Activated CD4-positive, alpha-beta T cell treated with anti-CD3 and anti-CD28 coated beads, Interleukin-2, amount 50 U/mL, for 24 hours (primary cell): ENCODE measurements around the gene CPA2.

Experiments
- DNase-seq, 2 donors: peaks; one replicate each; pipeline ENCODE4 v3.0.0-alpha.2; 2020; ENCODE audit warnings: low read depth in 1 of 2, low spot score in 1 of 2

CPA2 gene

DNA sequence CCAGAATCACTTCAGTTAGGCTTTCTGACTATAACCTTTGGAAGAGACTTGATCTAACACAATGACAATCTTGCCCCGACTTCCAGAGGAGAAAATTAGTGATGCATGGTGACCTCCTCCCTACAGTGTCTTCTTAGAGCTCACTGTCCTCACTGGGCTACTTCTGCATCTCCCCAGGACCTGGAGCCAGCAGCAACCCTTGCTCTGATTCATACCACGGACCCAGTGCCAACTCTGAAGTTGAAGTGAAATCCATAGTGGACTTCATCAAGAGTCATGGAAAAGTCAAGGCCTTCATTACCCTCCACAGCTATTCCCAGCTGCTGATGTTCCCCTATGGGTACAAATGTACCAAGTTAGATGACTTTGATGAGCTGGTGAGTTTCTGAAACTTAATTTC, 12.6 kb downstream of the CPA2 start:
- DNase-seq = no peak

- DNase-seq = no peak
Observed at GRCh38 chr7:130279906-130280305, 13.2 kb downstream of the CPA2 start.

GRCh38 chr7:130281260-130281659, 14.6 kb downstream of the CPA2 start:
- no peak for DNase-seq

DNA sequence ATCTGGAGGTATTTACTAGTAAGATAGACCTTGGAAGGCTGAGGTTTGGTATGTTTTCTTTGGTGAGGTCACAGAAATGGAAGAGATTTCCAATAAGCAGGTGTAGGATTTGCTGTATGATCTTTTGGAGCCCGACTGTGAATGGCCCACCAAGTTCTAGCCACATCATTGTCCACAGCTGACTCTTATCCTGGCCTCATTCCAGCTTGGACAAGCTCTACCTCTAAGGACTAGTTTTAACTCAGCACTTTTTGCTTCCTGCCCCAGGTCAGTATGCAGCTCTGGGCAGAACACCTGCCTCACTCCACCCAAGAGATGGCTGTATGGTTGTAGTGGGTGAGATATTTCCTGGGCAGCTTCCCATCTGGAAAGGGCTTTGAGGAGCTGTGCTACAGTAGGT, 20.2 kb downstream of the CPA2 start:
- DNase-seq = no peak

GRCh38 chr7:130288168-130288567, 21.5 kb downstream of the CPA2 start:
- no peak for DNase-seq

GRCh38 chr7:130288829-130289228, 22.2 kb downstream of the CPA2 start:
- no peak for DNase-seq

DNA sequence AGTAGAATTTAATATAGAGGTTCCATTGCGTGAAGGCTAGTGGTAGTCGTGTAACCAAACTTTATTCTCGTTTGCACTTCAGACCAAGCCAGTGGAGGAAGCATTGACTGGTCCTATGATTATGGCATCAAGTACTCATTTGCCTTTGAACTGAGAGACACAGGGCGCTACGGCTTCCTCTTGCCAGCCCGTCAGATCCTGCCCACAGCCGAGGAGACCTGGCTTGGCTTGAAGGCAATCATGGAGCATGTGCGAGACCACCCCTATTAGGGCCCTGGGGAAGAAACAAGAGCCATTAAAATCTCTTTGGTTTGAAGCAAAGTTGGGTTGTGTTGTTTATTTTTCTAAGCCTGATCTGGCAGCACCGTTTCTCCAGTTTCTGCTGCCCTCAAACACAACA, 22.8 kb downstream of the CPA2 start:
- no peak for DNase-seq

DNA sequence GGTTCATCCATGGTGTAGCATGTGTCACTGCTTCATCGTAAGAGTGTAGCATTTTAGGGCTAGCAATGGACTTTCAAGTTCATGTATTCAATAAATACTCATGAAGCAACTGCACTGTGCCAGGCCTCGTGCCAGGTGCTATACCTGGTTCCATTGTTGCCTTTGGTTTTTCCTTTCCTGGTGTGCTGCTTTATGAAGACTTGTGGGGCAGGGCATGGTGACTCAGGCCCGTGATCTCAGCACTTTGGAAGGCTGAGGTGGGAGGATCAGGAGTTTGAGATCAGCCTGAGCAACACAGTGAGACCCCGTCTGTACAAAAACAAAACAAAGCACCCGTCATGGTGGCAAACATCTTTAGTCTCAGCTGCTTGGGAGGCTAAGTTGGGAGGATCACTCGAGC, 24.1 kb downstream of the CPA2 start:
- no peak for DNase-seq

DNA sequence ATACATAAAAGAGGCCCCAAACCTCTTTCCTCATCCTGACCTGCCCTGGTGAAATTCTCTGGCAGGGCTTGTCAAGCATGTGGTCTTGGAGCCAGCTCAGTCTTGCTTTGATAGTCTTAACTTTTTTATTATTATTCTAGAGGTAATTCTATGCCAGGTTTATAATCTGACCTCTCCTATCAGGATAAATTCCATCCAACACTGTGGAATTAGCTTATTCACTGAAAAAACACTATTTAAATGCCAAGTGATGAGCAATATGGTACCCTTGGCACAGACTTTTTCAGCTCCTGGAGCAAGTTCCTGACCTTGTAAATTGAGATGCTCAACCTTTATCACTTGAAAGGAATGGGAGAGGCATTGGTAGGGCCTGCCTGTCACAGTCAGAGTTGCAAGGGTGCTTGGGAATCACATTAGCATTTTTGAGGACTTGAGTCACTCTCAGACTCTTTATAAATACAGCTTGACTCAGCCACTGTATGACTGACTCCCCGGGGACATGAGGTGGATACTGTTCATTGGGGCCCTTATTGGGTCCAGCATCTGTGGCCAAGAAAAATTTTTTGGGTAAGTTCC, 26.1 kb downstream of the CPA2 start, which contains the start of gene CPA4:
CPA4 (plus strand) TSS at position 480 of the 576 bp plus-strand sequence; CDS start at position 500, 20 bp downstream.
- DNase-seq = no peak

DNA sequence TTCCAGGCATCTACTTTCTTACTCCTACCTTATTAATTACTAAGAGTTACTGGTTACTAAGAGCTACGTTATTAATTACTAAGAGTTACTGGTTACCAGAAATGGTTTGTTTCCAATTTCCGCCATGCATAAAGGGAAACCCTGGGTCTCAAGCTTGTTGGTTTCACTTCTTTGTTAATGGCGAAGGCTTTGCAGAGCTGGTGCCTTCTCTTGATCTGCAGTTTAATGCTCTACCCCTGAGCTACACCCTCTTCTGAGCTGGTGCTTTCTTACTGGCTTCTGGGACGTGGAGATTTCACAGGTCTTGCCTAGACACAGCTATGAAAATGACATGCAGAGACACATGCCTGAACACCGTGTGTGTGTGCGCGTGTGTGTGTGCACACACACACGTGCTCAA, 26.9 kb downstream of the CPA2 start:
- no peak for DNase-seq

DNA sequence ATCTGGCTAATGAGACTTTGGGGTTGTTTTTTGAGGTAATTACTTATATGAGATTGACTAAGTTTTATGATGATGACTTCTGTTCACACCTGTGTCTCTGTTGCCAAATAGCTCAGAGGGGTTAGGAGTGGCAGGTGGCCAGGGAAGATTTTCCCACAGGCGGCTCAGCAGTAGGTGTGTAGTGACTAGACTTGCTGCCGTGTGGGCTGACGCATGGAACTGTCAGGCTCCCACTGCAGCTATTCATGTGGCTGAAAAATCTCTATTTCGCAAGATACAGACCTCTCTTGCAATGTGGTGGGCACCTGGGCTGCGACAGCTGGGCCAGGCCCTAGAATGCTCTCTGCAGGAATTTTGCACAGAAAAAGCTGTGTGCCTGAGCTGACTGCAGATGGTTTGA, 27.7 kb downstream of the CPA2 start:
- no peak for DNase-seq

DNA sequence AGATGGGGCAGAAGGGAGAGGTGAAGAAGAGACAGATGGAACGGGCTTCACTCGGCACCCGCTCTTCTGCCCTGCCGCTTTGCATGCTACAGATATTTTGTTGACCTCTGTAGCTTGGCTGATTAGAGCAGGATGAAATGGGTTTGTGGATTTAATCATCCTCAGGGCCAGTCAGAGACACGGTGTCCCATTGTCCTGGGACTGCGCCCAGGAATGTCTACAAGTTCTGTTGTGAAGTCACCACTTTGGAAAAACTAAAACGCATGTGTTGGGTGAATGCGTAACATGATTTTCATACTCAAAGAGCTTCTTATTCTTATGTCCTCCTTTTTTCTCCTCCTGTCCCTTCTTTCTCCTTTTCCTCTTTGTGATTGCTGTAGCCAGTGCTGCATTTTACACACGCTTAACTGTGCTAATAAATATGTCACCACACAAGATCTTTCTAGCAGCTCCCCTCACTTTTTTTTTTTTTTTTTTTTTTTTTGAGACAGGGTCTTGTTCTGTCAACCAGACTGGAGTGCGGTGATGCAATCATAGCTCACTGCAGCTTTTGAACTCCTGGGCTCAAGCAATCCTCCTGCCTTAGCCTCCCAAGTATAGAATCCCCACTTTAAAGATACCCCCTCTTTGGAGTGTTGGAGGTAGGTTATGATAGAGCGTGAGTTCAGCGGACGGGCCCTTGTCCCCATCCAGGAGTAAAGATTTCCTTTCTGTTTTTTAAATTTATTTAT, 29.7 kb downstream of the CPA2 start:
- DNase-seq = no peak

DNA sequence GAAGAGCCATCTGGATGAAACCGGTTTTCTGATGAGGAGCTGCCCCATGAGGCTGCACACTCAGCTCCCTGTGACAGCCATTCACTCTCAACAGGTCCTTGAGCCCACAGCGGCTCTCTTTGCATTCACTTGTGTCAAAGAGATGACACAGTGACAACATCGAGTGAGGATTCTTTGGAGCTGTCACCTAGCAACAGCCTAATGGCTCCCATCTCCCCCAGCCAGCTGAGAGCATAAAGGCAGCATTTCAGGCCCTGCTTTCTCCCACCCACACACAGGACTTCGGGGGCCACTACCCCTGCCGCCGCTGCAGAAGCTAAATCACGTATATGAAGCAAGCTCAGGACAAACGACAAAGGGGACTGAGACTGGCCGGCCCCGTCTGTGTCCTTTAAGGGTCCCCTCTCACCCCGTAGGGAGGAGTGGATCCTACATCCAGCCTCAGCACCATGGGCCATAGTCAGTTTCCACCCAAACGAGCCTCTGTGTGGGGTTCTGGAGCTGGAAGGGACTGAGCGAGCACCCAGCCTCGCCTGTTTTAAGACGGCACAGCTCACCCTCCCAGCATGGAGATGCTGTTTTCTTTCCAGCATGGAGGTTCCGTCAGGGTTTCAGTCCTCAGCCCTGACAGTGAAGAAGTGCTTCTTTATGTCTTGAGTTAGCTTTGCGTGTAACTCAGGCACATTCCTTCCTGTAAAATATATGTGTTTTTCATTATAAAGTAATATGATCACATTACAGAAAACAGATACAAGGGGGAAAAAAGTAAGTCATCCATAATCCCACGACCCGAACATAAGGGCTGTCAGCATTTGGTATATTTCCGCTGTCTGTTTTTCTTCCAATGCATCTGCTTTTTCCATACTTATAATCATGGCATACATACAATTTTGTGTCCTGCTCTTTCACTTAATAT, 31.2 kb downstream of the CPA2 start:
- no peak for DNase-seq

GRCh38 chr7:130298544-130299326, 32.1 kb downstream of the CPA2 start:
- DNase-seq = no peak

- no peak for DNase-seq
Observed at GRCh38 chr7:130299866-130300265, 33.2 kb downstream of the CPA2 start.

DNA sequence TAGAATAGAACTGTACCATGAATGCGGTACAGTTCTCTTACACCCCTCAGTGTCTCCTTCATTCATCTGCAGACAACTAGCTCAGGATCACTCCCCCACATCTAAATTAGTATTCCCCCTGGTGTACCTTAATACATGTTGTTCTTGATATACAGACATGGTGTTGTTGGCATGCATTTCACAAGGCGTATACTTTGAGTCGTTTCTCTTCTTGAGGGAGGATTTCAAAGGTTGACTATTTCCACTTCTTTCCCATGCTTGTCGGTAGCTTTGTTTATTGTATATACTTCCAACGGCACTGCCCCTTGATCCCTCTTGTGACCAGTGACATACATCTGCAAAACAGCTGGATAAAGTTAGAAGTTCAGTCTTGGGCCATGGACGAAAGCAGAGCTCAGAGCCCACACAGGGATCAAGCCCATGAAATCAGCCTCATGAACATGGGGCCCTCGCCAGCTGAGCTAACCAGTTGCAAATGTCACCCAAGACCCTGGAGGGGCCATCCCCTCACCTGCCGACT, 34.9 kb downstream of the CPA2 start:
- no peak for DNase-seq

DNA sequence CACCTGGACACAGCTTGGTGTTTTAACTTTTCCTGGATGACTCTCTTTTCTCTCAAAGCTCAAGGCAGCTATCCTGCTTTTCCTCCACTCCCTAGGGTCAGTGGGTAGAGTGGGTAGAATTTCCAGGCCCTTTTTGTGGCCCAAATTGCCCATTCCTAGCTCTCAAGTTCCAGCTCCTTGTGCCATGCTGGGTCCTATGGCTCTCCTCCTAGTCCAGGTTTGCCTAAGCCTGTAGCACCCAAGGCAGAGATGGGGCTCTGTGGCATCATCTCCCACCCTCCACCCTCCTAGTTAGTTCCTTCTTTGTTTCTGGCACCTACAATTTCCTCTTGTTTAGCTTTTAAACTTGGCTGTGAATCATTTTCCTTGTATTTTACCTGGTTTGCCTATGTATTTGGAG, 36.0 kb downstream of the CPA2 start:
- no peak for DNase-seq

DNA sequence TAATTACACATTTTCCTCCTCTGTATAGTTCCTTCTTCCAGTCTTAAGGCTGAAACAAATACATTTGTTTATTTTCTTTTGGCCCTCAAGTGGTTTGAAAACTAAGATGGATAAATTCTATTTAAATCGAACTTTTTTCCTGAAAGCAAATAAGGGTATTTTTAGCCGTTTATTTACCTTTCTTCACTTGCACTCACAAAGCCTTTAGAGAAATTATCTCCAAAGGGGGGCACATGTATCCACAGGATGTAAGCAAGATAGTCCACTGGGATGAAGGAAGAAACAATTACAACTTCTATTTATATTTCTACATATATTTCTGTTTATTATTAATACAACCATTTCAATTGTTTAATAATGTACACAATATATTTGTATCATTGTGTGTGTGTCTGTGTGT, 36.5 kb downstream of the CPA2 start:
- no peak for DNase-seq

GRCh38 chr7:130303551-130303950, 36.9 kb downstream of the CPA2 start:
- DNase-seq = no peak

DNA sequence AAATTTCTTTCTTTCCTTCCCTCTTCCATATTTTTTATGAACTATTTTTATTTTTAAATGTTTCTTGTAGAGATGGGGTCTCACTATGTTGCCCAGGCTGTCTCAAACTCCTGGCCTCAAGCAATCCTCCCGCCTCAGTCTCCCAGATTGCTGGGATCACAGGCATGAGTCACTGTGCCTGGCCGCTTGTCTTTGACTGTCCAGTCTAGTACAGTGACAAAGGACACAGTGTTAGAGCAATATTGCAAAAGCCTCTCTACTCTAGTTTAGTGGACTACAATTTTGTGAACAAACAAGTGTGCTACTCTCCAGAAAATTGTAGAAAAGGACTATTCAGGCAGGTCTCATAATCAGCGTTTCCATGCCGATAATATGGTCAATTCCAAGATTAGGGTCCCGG, 37.3 kb downstream of the CPA2 start:
- DNase-seq = no peak

GRCh38 chr7:130304878-130305277, 38.2 kb downstream of the CPA2 start:
- no peak for DNase-seq
